Hepatocyte (in vitro differentiated cells): ENCODE data around the gene FLT1. TPM values are rescaled to one million over a fixed set of nuclear protein-coding genes. Genes with fewer than 3 reads are reported as not detected.

Source experiments
- DNase-seq: peaks from one replicate; pipeline ENCODE4 v3.0.0-alpha.2; 2016; ENCODE audit warnings: low spot score
- H2AFZ ChIP-seq: fragments of 200-600 bp; sonication (generic); 2 replicates; pipeline ENCODE4 v1.6.0; 2016; ENCODE audit warnings: antibody characterized with exemption, mild to moderate bottlenecking
- H3K27ac ChIP-seq: fragments of 200-600 bp; sonication (generic); 2 replicates; pipeline ENCODE4 v1.5.1; 2016; ENCODE audit warnings: mild to moderate bottlenecking
- H3K27me3 ChIP-seq: fragments of 200-600 bp; sonication (generic); 2 replicates; pipeline ENCODE4 v1.6.1; 2016
- H3K36me3 ChIP-seq: fragments of 200-600 bp; sonication (generic); replicated peaks from 2 replicates; pipeline ENCODE4 v1.5.1; 2016; ENCODE audit warnings: low read depth; ENCODE audit not compliant: insufficient read depth
- H3K4me1 ChIP-seq: fragments of 200-600 bp; sonication (generic); 2 replicates; pipeline ENCODE4 v1.5.1; 2016; ENCODE audit warnings: mild to moderate bottlenecking, moderate library complexity; ENCODE audit not compliant: insufficient read depth
- H3K4me2 ChIP-seq: fragments of 200-600 bp; sonication (generic); 2 replicates; pipeline ENCODE4 v1.6.0; 2016
- H3K4me3 ChIP-seq: fragments of 200-600 bp; sonication (generic); 2 replicates; pipeline ENCODE4 v1.5.1; 2016; ENCODE audit warnings: mild to moderate bottlenecking
- H3K79me2 ChIP-seq: fragments of 200-600 bp; sonication (generic); 2 replicates; pipeline ENCODE4 v1.6.0; 2017; ENCODE audit warnings: mild to moderate bottlenecking
- H3K9me2 ChIP-seq: fragments of 200-600 bp; sonication (generic); replicated peaks from 2 replicates; pipeline ENCODE4 v1.6.0; 2017; ENCODE audit warnings: mild to moderate bottlenecking; ENCODE audit not compliant: insufficient read depth
- H3K9me3 ChIP-seq: fragments of 200-600 bp; sonication (generic); 2 replicates; pipeline ENCODE4 v1.5.1; 2016; ENCODE audit warnings: low read depth, mild to moderate bottlenecking
- H4K20me1 ChIP-seq: fragments of 200-600 bp; sonication (generic); 2 replicates; pipeline ENCODE4 v1.6.0; 2016; ENCODE audit warnings: mild to moderate bottlenecking; ENCODE audit not compliant: insufficient read depth, poor library complexity, severe bottlenecking
- EZH2 ChIP-seq: fragments of 200-600 bp; sonication (generic); IDR thresholded peaks from 2 replicates; pipeline ENCODE4 v1.6.1; 2016; ENCODE audit warnings: antibody characterized with exemption, mild to moderate bottlenecking, borderline replicate concordance
- EZH2phosphoT487 ChIP-seq: fragments of 200-600 bp; sonication (generic); IDR thresholded peaks from one replicate; pipeline ENCODE4 v1.6.1; 2018; ENCODE audit warnings: antibody characterized with exemption, mild to moderate bottlenecking, low read depth, moderate library complexity; ENCODE audit not compliant: unreplicated experiment, severe bottlenecking
- WGBS: methylation state at CpG from one replicate; pipeline ENCODE4 v1.1.6; 2016; ENCODE audit warnings: low lambda C conversion rate; ENCODE audit errors: missing lambda C conversion rate; 5-methylcytosine and 5-hydroxymethylcytosine counted together
- polyA plus RNA-seq: library from polyadenylated mRNA; unstranded; fragments of >200 nt; fragmentation: Nextera tagmentation; extraction: Ambion mirVana; gene quantifications from 2 replicates; pipeline ENCODE4 v1.2.1, GENCODE V29; 2016
- total RNA-seq: library from RNA; depleted of rRNA; stranded (reverse); fragments of >200 nt; gene quantifications from 2 replicates; pipeline ENCODE4 v1.2.3, GENCODE V29; 2014
- TF ChIP-seq, protein P1 (sequence below): fragments of 200-600 bp; sonication (generic); IDR thresholded peaks from 2 replicates; pipeline ENCODE4 v1.5.1; 2016; ENCODE audit warnings: antibody characterized with exemption, mild to moderate bottlenecking; ENCODE audit not compliant: poor library complexity

Gene FLT1
- total and polyA plus RNA-seq, 2 experiments from 2014 or later = 30.4 to 40.1 TPM

DNA sequence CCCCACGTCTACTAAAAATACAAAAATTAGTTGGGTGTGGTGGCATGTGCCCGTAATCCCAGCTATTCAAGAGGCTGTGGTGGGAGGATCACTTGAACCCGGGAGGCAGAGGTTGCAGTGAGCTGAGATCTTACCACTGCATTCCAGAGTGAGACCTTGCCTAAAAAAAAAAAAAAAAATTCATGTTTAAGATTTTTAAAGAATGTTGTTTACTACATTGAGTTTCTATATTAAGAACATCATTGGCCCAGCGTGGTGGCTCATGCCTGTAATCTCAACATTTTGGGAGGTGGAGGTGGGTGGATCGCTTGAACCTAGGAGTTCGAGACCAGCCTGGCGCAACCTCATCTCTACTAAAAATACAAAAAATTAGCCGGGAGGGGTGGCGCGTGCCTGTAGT lies 31.9 kb upstream of the FLT1 start:
- H3K4me3 ChIP-seq = no peak overlapping the region
- no peaks in the 10 kb centered on the region for H3K79me2 ChIP-seq
- no peak overlapping the region for H3K4me2 ChIP-seq
- peaks cover 38% of the 10 kb centered on the region for H3K27me3 ChIP-seq
- no peaks in the 10 kb centered on the region for H4K20me1 ChIP-seq
- WGBS = 81% methylated on average over 10 of the region's 10 CpGs
- H3K9me3 ChIP-seq = no peaks in the 10 kb centered on the region
- H3K9me2 ChIP-seq = no peaks in the 10 kb centered on the region
- no peak overlapping the region for H3K27ac ChIP-seq
- TF ChIP-seq EZH2 (no peak), EZH2phosphoT487 (no peak)
- TF ChIP-seq, protein P1, sequence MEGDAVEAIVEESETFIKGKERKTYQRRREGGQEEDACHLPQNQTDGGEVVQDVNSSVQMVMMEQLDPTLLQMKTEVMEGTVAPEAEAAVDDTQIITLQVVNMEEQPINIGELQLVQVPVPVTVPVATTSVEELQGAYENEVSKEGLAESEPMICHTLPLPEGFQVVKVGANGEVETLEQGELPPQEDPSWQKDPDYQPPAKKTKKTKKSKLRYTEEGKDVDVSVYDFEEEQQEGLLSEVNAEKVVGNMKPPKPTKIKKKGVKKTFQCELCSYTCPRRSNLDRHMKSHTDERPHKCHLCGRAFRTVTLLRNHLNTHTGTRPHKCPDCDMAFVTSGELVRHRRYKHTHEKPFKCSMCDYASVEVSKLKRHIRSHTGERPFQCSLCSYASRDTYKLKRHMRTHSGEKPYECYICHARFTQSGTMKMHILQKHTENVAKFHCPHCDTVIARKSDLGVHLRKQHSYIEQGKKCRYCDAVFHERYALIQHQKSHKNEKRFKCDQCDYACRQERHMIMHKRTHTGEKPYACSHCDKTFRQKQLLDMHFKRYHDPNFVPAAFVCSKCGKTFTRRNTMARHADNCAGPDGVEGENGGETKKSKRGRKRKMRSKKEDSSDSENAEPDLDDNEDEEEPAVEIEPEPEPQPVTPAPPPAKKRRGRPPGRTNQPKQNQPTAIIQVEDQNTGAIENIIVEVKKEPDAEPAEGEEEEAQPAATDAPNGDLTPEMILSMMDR = no peak
- no peak overlapping the region for H2AFZ ChIP-seq
- DNase-seq = no peak
- H3K36me3 ChIP-seq = no peaks in the 10 kb centered on the region
- H3K4me1 ChIP-seq = peaks cover 7% of the 10 kb centered on the region

DNA sequence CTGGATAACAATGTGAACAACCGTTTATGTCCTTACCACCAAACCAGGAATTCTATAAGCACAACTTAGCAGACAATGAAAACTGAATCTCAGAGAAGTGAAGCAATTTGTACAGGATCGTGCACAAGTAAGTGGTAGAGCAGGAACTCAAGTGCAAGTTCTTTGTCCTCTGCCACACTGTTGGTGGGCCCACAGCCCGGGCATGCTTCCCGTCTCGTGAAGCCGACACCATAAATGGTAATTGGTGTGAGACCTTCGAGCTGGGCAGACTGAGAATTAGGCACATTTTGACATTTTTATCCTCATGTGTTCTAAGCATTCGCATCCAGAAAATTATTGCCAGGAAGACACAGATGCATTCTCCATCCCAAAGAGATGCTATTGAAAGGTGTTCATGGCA lies 27.9 kb upstream of the FLT1 start:
- Histone ChIP-seq H3K27ac (no peak overlapping the region), H3K9me2 (no peaks in the 10 kb centered on the region), H3K27me3 (peaks cover 4% of the 10 kb centered on the region), H3K36me3 (no peaks in the 10 kb centered on the region), H2AFZ (no peak overlapping the region), H3K4me2 (no peak overlapping the region), H3K79me2 (no peaks in the 10 kb centered on the region), H3K4me3 (no peak overlapping the region), H4K20me1 (no peaks in the 10 kb centered on the region), H3K4me1 (no peaks in the 10 kb centered on the region), H3K9me3 (no peaks in the 10 kb centered on the region)
- DNase-seq = no peak
- 93% methylated on average over 8 of the region's 8 CpGs for WGBS
- TF ChIP-seq, protein P1 = no peak
- no peak for TF ChIP-seq EZH2
- TF ChIP-seq EZH2phosphoT487 = no peak

DNA sequence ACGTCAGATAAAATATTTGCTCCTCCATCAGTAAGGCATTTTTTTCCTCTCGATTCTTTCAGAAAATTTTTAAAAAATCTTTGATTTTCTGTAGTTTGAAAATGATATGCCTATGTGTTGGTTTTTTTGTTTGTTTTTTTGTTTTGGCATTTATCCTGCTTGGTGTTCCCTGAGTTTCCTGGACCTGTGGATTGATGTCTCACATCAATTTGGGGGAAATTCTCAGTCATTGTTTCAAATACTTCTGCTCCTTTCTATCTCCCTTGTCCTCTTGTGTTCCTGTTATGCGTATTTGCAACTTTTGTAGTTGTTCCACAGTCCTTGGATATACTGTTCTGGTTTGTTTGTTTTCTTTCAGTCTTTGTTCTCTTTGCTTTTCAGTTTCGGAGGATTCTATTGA lies 18.8 kb upstream of the FLT1 start:
- no peaks in the 10 kb centered on the region for H3K27me3 ChIP-seq
- no peaks in the 10 kb centered on the region for H4K20me1 ChIP-seq
- no peaks in the 10 kb centered on the region for H3K9me2 ChIP-seq
- no peak for TF ChIP-seq EZH2phosphoT487
- TF ChIP-seq, protein P1 = no peak
- no peak for TF ChIP-seq EZH2
- H3K36me3 ChIP-seq = no peaks in the 10 kb centered on the region
- 94% methylated on average over 4 of the region's 4 CpGs for WGBS
- no peak overlapping the region for H3K27ac ChIP-seq
- H2AFZ ChIP-seq = no peak overlapping the region
- H3K4me2 ChIP-seq = no peak overlapping the region
- no peaks in the 10 kb centered on the region for H3K4me1 ChIP-seq
- no peak for DNase-seq
- H3K4me3 ChIP-seq = no peak overlapping the region
- H3K9me3 ChIP-seq = no peaks in the 10 kb centered on the region
- H3K79me2 ChIP-seq = no peaks in the 10 kb centered on the region

DNA sequence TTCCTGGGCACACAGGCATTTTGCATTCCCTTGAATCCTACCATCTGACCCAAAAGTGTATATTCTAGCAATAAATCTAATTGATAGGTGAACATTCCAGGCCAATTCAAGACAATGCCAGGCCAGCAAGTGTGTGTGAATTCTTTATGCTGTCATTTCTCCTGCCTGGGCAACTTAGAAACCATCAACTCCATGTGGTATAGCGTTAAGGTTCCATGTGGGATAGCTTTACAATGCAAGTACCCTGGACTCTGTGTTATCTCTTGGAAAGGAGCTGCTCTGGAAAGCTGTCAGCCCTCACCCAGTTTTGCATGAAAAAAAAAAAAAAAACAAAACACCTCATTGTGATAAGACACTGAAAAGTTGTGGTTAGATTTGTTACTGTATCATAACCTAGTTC lies 15.6 kb upstream of the FLT1 start:
- H3K27me3 ChIP-seq = no peaks in the 10 kb centered on the region
- no peaks in the 10 kb centered on the region for H3K36me3 ChIP-seq
- H3K9me3 ChIP-seq = no peaks in the 10 kb centered on the region
- no peaks in the 10 kb centered on the region for H3K4me1 ChIP-seq
- H3K4me2 ChIP-seq = no peak overlapping the region
- 46% methylated on average over 1 of the region's 1 CpG for WGBS
- no peak overlapping the region for H2AFZ ChIP-seq
- H3K9me2 ChIP-seq = no peaks in the 10 kb centered on the region
- no peak for DNase-seq
- no peaks in the 10 kb centered on the region for H3K79me2 ChIP-seq
- no peak overlapping the region for H3K27ac ChIP-seq
- H3K4me3 ChIP-seq = no peak overlapping the region
- TF ChIP-seq EZH2phosphoT487 (no peak), EZH2 (no peak)
- TF ChIP-seq, protein P1 = no peak
- H4K20me1 ChIP-seq = no peaks in the 10 kb centered on the region
